WTC11 (cell line): ENCODE results near the gene SDF4. TPM values are rescaled to one million over a fixed set of nuclear protein-coding genes. Genes with fewer than 3 reads are reported as not detected.

Source experiments
- ATAC-seq: fragments of 200-7000 bp; cut with Tn5 transposase; 2 replicates; pipeline ENCODE4 v1.10.0; 2021; ENCODE audit warnings: mild to moderate bottlenecking, moderate library complexity
- Bru-seq: library from RNA; stranded (reverse); fragments of 400-500 nt; gene quantifications from one replicate; lab custom pipeline; 2021; lab: Mats Ljungman, UMichigan
- CTCF ChIA-PET: fragments of 300-600 bp; sonication (Branson Sonifier 250); formaldehyde crosslinking; loops from one replicate; lab custom pipeline; 2021; ENCODE audit warnings: antibody characterized with exemption; lab: Charles Lee
- POLR2A ChIA-PET: fragments of 350-600 bp; sonication (Branson Sonifier 250); formaldehyde crosslinking; loops from one replicate; lab custom pipeline; 2021; ENCODE audit warnings: antibody characterized with exemption; lab: Charles Lee
- DNase-seq: peaks from one replicate; pipeline ENCODE4 v3.0.0; 2021; ENCODE audit warnings: low spot score
- H3K27ac Mint-ChIP-seq: 2 replicates; pipeline ENCODE4 v1.8.0; 2021; ENCODE audit warnings: mixed read lengths
- H3K27me3 Mint-ChIP-seq: 2 replicates; pipeline ENCODE4 v1.8.0; 2021; ENCODE audit warnings: low read depth, mild to moderate bottlenecking, moderate library complexity, mixed read lengths
- H3K36me3 Mint-ChIP-seq: 2 replicates; pipeline ENCODE4 v1.8.0; 2021; ENCODE audit warnings: mixed read lengths
- H3K4me1 Mint-ChIP-seq: 2 replicates; pipeline ENCODE4 v1.8.0; 2022; ENCODE audit warnings: mixed read lengths
- H3K4me3 Mint-ChIP-seq: 2 replicates; pipeline ENCODE4 v1.8.0; 2021; ENCODE audit warnings: mild to moderate bottlenecking, moderate library complexity, mixed read lengths
- H3K9me3 Mint-ChIP-seq: 2 replicates; pipeline ENCODE4 v1.8.0; 2021; ENCODE audit warnings: mixed read lengths
- ATF1 ChIP-seq: sonication (generic); formaldehyde crosslinking; IDR thresholded peaks from 2 replicates; pipeline ENCODE4 v1.8.1; 2023; ENCODE audit warnings: mild to moderate bottlenecking, moderate library complexity, missing genetic modification reagents
- ATF2 ChIP-seq: sonication (generic); formaldehyde crosslinking; IDR thresholded peaks from 2 replicates; pipeline ENCODE4 v1.8.1; 2022; ENCODE audit warnings: low read depth, missing genetic modification reagents, borderline replicate concordance
- CBFB ChIP-seq: sonication (generic); formaldehyde crosslinking; IDR thresholded peaks from 2 replicates; pipeline ENCODE4 v1.8.1; 2022; ENCODE audit warnings: mild to moderate bottlenecking, low read depth, missing genetic modification reagents
- CREM ChIP-seq: sonication (generic); formaldehyde crosslinking; IDR thresholded peaks from 2 replicates; pipeline ENCODE4 v1.8.1; 2022; ENCODE audit warnings: mild to moderate bottlenecking, missing genetic modification reagents, moderate library complexity
- E2F4 ChIP-seq: sonication (generic); formaldehyde crosslinking; IDR thresholded peaks from 2 replicates; pipeline ENCODE4 v1.8.1; 2022; ENCODE audit warnings: low read depth, mild to moderate bottlenecking, moderate library complexity, missing genetic modification reagents, borderline replicate concordance
- ELF4 ChIP-seq: sonication (generic); formaldehyde crosslinking; IDR thresholded peaks from 2 replicates; pipeline ENCODE4 v1.8.1; 2022; ENCODE audit warnings: low read depth, mild to moderate bottlenecking, moderate library complexity, missing genetic modification reagents
- ESRRA ChIP-seq: sonication (generic); formaldehyde crosslinking; IDR thresholded peaks from 2 replicates; pipeline ENCODE4 v1.8.1; 2022; ENCODE audit warnings: mild to moderate bottlenecking, missing genetic modification reagents, borderline replicate concordance
- GABPB1 ChIP-seq: sonication (generic); formaldehyde crosslinking; IDR thresholded peaks from 2 replicates; pipeline ENCODE4 v1.8.1; 2023; ENCODE audit warnings: mild to moderate bottlenecking, missing genetic modification reagents
- HMGXB4 ChIP-seq: sonication (generic); formaldehyde crosslinking; IDR thresholded peaks from 2 replicates; pipeline ENCODE4 v1.8.1; 2023; ENCODE audit warnings: mild to moderate bottlenecking, moderate library complexity, missing genetic modification reagents
- IRF1 ChIP-seq: sonication (generic); formaldehyde crosslinking; IDR thresholded peaks from 2 replicates; pipeline ENCODE4 v1.8.0; 2023; ENCODE audit warnings: missing genetic modification reagents
- JUN ChIP-seq: sonication (generic); formaldehyde crosslinking; IDR thresholded peaks from 2 replicates; pipeline ENCODE4 v1.8.0; 2023; ENCODE audit warnings: mild to moderate bottlenecking, missing genetic modification reagents
- MAX ChIP-seq: sonication (generic); formaldehyde crosslinking; IDR thresholded peaks from 2 replicates; pipeline ENCODE4 v1.8.0; 2022; ENCODE audit warnings: mild to moderate bottlenecking, missing genetic modification reagents
- MYBL2 ChIP-seq: sonication (generic); formaldehyde crosslinking; IDR thresholded peaks from 2 replicates; pipeline ENCODE4 v1.8.1; 2023; ENCODE audit warnings: mild to moderate bottlenecking, moderate library complexity, missing genetic modification reagents
- NFYB ChIP-seq: sonication (generic); formaldehyde crosslinking; conservative IDR thresholded peaks from 2 replicates; pipeline ENCODE4 v1.8.0; 2022; ENCODE audit warnings: low read depth, missing genetic modification reagents
- RELA ChIP-seq: sonication (generic); formaldehyde crosslinking; IDR thresholded peaks from 2 replicates; pipeline ENCODE4 v1.8.1; 2022; ENCODE audit warnings: missing genetic modification reagents, mild to moderate bottlenecking, borderline replicate concordance
- SMAD3 ChIP-seq: sonication (generic); formaldehyde crosslinking; IDR thresholded peaks from 2 replicates; pipeline ENCODE4 v1.8.0; 2022; ENCODE audit warnings: missing genetic modification reagents, mild to moderate bottlenecking, borderline replicate concordance
- SP1 ChIP-seq: sonication (generic); formaldehyde crosslinking; conservative IDR thresholded peaks from 2 replicates; pipeline ENCODE4 v1.8.1; 2022; ENCODE audit warnings: missing genetic modification reagents
- TCF7 ChIP-seq: sonication (generic); formaldehyde crosslinking; IDR thresholded peaks from 2 replicates; pipeline ENCODE4 v1.8.0; 2022; ENCODE audit warnings: mild to moderate bottlenecking, low read depth, missing genetic modification reagents, moderate library complexity
- TEAD1 ChIP-seq: sonication (generic); formaldehyde crosslinking; IDR thresholded peaks from 2 replicates; pipeline ENCODE4 v1.8.0; 2022; ENCODE audit warnings: mild to moderate bottlenecking, missing genetic modification reagents
- USF1 ChIP-seq: sonication (generic); formaldehyde crosslinking; IDR thresholded peaks from 2 replicates; pipeline ENCODE4 v1.8.0; 2022; ENCODE audit warnings: mild to moderate bottlenecking, missing genetic modification reagents
- ZNF121 ChIP-seq: sonication (generic); formaldehyde crosslinking; IDR thresholded peaks from 2 replicates; pipeline ENCODE4 v1.8.0; 2023; ENCODE audit warnings: missing genetic modification reagents
- ZNF232 ChIP-seq: sonication (generic); formaldehyde crosslinking; IDR thresholded peaks from 2 replicates; pipeline ENCODE4 v1.8.0; 2022; ENCODE audit warnings: mild to moderate bottlenecking, missing genetic modification reagents
- long read RNA-seq, 3 experiments: library from RNA in 1 of 3; library from capped mRNA in 1 of 3; library from polyadenylated mRNA in 1 of 3; unstranded in 2 of 3; stranded (forward) in 1 of 3; transcript quantifications; one replicate each; pipeline ENCODE4 v2.0.0, GENCODE V29; 2021
- total RNA-seq: library from RNA; stranded (reverse); gene quantifications from 3 replicates; pipeline ENCODE4 v1.2.3, GENCODE V29; 2021
- TF ChIP-seq, protein P1 (sequence below): sonication (generic); formaldehyde crosslinking; IDR thresholded peaks from 2 replicates; pipeline ENCODE4 v1.8.1; 2022; ENCODE audit warnings: mild to moderate bottlenecking, missing genetic modification reagents, moderate library complexity, borderline replicate concordance
- TF ChIP-seq, protein P2 (sequence below): sonication (generic); formaldehyde crosslinking; IDR thresholded peaks from 2 replicates; pipeline ENCODE4 v1.8.1; 2023; ENCODE audit warnings: mild to moderate bottlenecking, missing genetic modification reagents, moderate library complexity
- TF ChIP-seq, protein P3 (sequence below): sonication (generic); formaldehyde crosslinking; IDR thresholded peaks from 2 replicates; pipeline ENCODE4 v1.8.1; 2022; ENCODE audit warnings: mild to moderate bottlenecking, moderate library complexity, missing genetic modification reagents

The SDF4 gene
- total RNA-seq (92.3 to 105 TPM (median 101 TPM) in 3 replicates), Bru-seq, nascent RNA (percentile 61 among the genes with signal in this experiment)
- long read RNA-seq, experiment 1, transcript SDF4-202 (7 exons, 1,956 nt), result major isoform, 315 of 400 reads
- long read RNA-seq, experiment 1, transcript SDF4-207 (3 exons, 3,516 nt), result minor isoform, 5 of 400 reads
- long read RNA-seq, experiment 1, partial matches to known transcripts, result 21 of 400 reads
- long read RNA-seq, experiment 1, other reads (novel, unspliced or antisense), result 54 of 400 reads
- long read RNA-seq, experiment 2, transcript SDF4-202 (7 exons, 1,956 nt), result major isoform, 57 of 116 reads
- long read RNA-seq, experiment 2, transcript SDF4-207 (3 exons, 3,516 nt), result minor isoform, 6 of 116 reads
- long read RNA-seq, experiment 2, partial matches to known transcripts, result 26 of 116 reads
- long read RNA-seq, experiment 2, other reads (novel, unspliced or antisense), result 22 of 116 reads
- long read RNA-seq, experiment 3, result 0 reads

- no peak for TF ChIP-seq CBFB (CRISPR knock-in tag)
- TF ChIP-seq, protein P1, sequence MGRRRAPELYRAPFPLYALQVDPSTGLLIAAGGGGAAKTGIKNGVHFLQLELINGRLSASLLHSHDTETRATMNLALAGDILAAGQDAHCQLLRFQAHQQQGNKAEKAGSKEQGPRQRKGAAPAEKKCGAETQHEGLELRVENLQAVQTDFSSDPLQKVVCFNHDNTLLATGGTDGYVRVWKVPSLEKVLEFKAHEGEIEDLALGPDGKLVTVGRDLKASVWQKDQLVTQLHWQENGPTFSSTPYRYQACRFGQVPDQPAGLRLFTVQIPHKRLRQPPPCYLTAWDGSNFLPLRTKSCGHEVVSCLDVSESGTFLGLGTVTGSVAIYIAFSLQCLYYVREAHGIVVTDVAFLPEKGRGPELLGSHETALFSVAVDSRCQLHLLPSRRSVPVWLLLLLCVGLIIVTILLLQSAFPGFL (CRISPR knock-in tag), result no peak
- TF ChIP-seq, protein P2, sequence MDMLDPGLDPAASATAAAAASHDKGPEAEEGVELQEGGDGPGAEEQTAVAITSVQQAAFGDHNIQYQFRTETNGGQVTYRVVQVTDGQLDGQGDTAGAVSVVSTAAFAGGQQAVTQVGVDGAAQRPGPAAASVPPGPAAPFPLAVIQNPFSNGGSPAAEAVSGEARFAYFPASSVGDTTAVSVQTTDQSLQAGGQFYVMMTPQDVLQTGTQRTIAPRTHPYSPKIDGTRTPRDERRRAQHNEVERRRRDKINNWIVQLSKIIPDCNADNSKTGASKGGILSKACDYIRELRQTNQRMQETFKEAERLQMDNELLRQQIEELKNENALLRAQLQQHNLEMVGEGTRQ (CRISPR knock-in tag), result peak; percentile 97
- TF ChIP-seq JUN (CRISPR knock-in tag), result 0 out of 2 replicates have a peak, but pooled peaks have one; percentile 33
- peak; percentile 80 for TF ChIP-seq NFYB (CRISPR knock-in tag)
- no peak; the same call in 1 of the 2 replicates for TF ChIP-seq ATF2 (CRISPR knock-in tag)
- TF ChIP-seq ZNF232 (CRISPR knock-in tag), result 0 out of 2 replicates have a peak, but pooled peaks have one; percentile 41
- TF ChIP-seq HMGXB4 (CRISPR knock-in tag), result peak; percentile 72
- TF ChIP-seq RELA (CRISPR knock-in tag), result 0 out of 2 replicates have a peak, but pooled peaks have one; percentile 50
- no peak; the same call in 1 of the 2 replicates for TF ChIP-seq TCF7 (CRISPR knock-in tag)
- TF ChIP-seq, protein P3, sequence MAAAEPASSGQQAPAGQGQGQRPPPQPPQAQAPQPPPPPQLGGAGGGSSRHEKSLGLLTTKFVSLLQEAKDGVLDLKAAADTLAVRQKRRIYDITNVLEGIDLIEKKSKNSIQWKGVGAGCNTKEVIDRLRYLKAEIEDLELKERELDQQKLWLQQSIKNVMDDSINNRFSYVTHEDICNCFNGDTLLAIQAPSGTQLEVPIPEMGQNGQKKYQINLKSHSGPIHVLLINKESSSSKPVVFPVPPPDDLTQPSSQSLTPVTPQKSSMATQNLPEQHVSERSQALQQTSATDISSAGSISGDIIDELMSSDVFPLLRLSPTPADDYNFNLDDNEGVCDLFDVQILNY, result peak; percentile 72; the same call in 1 of the 2 replicates
- peak; percentile 68; the same call in 1 of the 2 replicates for TF ChIP-seq SP1
- TF ChIP-seq GABPB1, result peak; percentile 72
- TF ChIP-seq MYBL2 (CRISPR knock-in tag), result peak; percentile 71; the same call in 1 of the 2 replicates
- peak; percentile 95 for TF ChIP-seq USF1 (CRISPR knock-in tag)
- no peak; the same call in 1 of the 2 replicates for TF ChIP-seq E2F4 (CRISPR knock-in tag)
- 0 out of 2 replicates have a peak, but pooled peaks have one; percentile 28 for TF ChIP-seq ATF1 (CRISPR knock-in tag)
- no peak for TF ChIP-seq ELF4 (CRISPR knock-in tag)
- TF ChIP-seq CREM (CRISPR knock-in tag), result peak; percentile 66
- TF ChIP-seq SMAD3 (CRISPR knock-in tag), result 0 out of 2 replicates have a peak, but pooled peaks have one; percentile 11
- TF ChIP-seq IRF1, result no peak
- TF ChIP-seq MAX, result 0 out of 2 replicates have a peak, but pooled peaks have one; percentile 51
- 0 out of 2 replicates have a peak, but pooled peaks have one; percentile 40 for TF ChIP-seq TEAD1 (CRISPR knock-in tag)
- TF ChIP-seq ESRRA (CRISPR knock-in tag), result peak; percentile 65; the same call in 1 of the 2 replicates
- TF ChIP-seq ZNF121, result no peak
- H3K4me3 Mint-ChIP-seq, result peak within 1 kb of the TSS; percentile 90
- ATAC-seq (peak; percentile 90), DNase-seq (peak; percentile 96)
- H3K4me1 Mint-ChIP-seq, result peaks cover 10% of the 10 kb centered on the region
- ChIA-PET POLR2A (no interaction called here), CTCF (interaction anchor here (0.7 to 2.3 kb wide), 5 partner anchors 58 to 216 kb away, joined by 3 to 19 read pairs (median 3); partner anchors contain the start of gene TTLL10)
- H3K36me3 Mint-ChIP-seq, result peaks cover 10% of the 10 kb centered on the region
- no peaks in the 10 kb centered on the region for H3K27me3 Mint-ChIP-seq
- peak within 1 kb of the TSS; percentile 81 for H3K27ac Mint-ChIP-seq
- peaks cover 3% of the 10 kb centered on the region; the same call in 1 of the 2 replicates for H3K9me3 Mint-ChIP-seq
These were observed at the start of gene SDF4 for GRCh38 chr1:1231400-1232207. SDF4 (minus strand) TSS chr1:1232001; CDS start chr1:1228772, 3,229 bp downstream.
